Loucy (cell line): ENCODE data around the gene SETD3.

ENCODE experiments used
- H2AFZ ChIP-seq: fragments of 200-600 bp; sonication (generic); 2 replicates; pipeline ENCODE4 v1.6.0; 2016; ENCODE audit warnings: antibody characterized with exemption, mild to moderate bottlenecking, low read length, moderate library complexity
- H3F3A ChIP-seq: fragments of 200-600 bp; 2 replicates; pipeline ENCODE4 v1.6.0; 2016; ENCODE audit warnings: antibody characterized with exemption, low read depth, mild to moderate bottlenecking
- H3K27me3 ChIP-seq: fragments of 200-600 bp; sonication (generic); 2 replicates; pipeline ENCODE4 v1.6.1; 2014; ENCODE audit warnings: low read length, mild to moderate bottlenecking; ENCODE audit not compliant: insufficient read depth, poor library complexity, severe bottlenecking
- H3K36me3 ChIP-seq: fragments of 200-600 bp; sonication (generic); 2 replicates; pipeline ENCODE4 v1.6.1; 2016; ENCODE audit warnings: low read length; ENCODE audit not compliant: insufficient read depth
- H3K4me1 ChIP-seq: fragments of 200-600 bp; sonication (generic); 2 replicates; pipeline ENCODE4 v1.5.1; 2014; ENCODE audit warnings: low read length, mild to moderate bottlenecking; ENCODE audit not compliant: insufficient read depth, poor library complexity, severe bottlenecking
- H3K4me2 ChIP-seq: fragments of 200-600 bp; sonication (generic); 2 replicates; pipeline ENCODE4 v1.6.0; 2014; ENCODE audit warnings: antibody characterized with exemption, low read length, low read depth, mild to moderate bottlenecking; ENCODE audit not compliant: poor library complexity, severe bottlenecking
- H3K4me3 ChIP-seq: fragments of 200-600 bp; sonication (generic); 2 replicates; pipeline ENCODE4 v1.5.1; 2014; ENCODE audit warnings: low read length, mild to moderate bottlenecking, mixed read lengths; ENCODE audit not compliant: poor library complexity, severe bottlenecking
- H3K79me2 ChIP-seq: fragments of 200-600 bp; sonication (generic); 2 replicates; pipeline ENCODE4 v1.6.1; 2014; ENCODE audit warnings: low read length; ENCODE audit not compliant: insufficient read depth
- H3K9ac ChIP-seq: fragments of 200-600 bp; sonication (generic); 2 replicates; pipeline ENCODE4 v1.6.0; 2014; ENCODE audit warnings: mild to moderate bottlenecking, low read depth, low read length, moderate library complexity; ENCODE audit not compliant: poor library complexity, severe bottlenecking
- H3K9me2 ChIP-seq: fragments of 200-600 bp; sonication (generic); replicated peaks from 2 replicates; pipeline ENCODE4 v1.6.1; 2016; ENCODE audit warnings: low read depth, low read length, mixed read lengths
- H3K9me3 ChIP-seq: fragments of 200-600 bp; sonication (generic); 2 replicates; pipeline ENCODE4 v1.6.1; 2014; ENCODE audit warnings: mild to moderate bottlenecking, antibody characterized with exemption, low read length, low read depth; ENCODE audit not compliant: insufficient read depth
- H4K20me1 ChIP-seq: fragments of 200-600 bp; sonication (generic); 2 replicates; pipeline ENCODE4 v1.6.0; 2014; ENCODE audit warnings: antibody characterized with exemption, low read length, mild to moderate bottlenecking; ENCODE audit not compliant: insufficient read depth, poor library complexity, severe bottlenecking
- EZH2phosphoT487 ChIP-seq: fragments of 200-600 bp; IDR thresholded peaks from 2 replicates; pipeline ENCODE4 v1.6.1; 2018; ENCODE audit warnings: antibody characterized with exemption, mild to moderate bottlenecking, moderate library complexity, borderline replicate concordance
- TF ChIP-seq, protein P1 (sequence below): fragments of 200-600 bp; sonication (generic); conservative IDR thresholded peaks from 2 replicates; pipeline ENCODE4 v1.5.1; 2014; ENCODE audit warnings: mild to moderate bottlenecking, antibody characterized with exemption, low read length

Gene SETD3

DNA sequence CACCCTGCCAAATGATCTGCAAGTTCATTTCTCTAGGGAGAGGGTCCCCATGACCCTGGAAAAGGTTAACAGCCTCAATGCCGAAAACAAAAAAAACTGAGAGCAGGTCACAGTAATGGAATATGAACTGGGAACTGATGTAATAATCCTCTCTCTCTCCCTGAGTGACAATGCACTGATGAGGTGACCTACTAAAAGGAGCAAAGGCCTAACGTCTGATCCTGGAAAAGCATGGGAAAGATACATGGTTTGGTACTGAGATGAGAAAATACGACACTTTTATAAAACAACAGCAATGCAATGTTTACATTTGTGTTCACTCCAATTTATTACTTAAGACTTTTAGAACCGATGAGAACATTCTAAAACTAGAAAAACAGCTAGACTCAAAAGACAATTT, 27.7 kb downstream of the SETD3 start:
- no peak overlapping the region for H3K9ac ChIP-seq
- no peak for TF ChIP-seq EZH2phosphoT487
- TF ChIP-seq, protein P1, sequence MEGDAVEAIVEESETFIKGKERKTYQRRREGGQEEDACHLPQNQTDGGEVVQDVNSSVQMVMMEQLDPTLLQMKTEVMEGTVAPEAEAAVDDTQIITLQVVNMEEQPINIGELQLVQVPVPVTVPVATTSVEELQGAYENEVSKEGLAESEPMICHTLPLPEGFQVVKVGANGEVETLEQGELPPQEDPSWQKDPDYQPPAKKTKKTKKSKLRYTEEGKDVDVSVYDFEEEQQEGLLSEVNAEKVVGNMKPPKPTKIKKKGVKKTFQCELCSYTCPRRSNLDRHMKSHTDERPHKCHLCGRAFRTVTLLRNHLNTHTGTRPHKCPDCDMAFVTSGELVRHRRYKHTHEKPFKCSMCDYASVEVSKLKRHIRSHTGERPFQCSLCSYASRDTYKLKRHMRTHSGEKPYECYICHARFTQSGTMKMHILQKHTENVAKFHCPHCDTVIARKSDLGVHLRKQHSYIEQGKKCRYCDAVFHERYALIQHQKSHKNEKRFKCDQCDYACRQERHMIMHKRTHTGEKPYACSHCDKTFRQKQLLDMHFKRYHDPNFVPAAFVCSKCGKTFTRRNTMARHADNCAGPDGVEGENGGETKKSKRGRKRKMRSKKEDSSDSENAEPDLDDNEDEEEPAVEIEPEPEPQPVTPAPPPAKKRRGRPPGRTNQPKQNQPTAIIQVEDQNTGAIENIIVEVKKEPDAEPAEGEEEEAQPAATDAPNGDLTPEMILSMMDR: no peak
- no peaks in the 10 kb centered on the region for H3K9me2 ChIP-seq
- peaks cover 6% of the 10 kb centered on the region; the same call in 1 of the 2 replicates for H3K79me2 ChIP-seq
- no peak overlapping the region for H3K4me3 ChIP-seq
- H3F3A ChIP-seq: no peaks in the 10 kb centered on the region
- no peaks in the 10 kb centered on the region for H3K9me3 ChIP-seq
- H3K4me2 ChIP-seq: no peak overlapping the region
- no peaks in the 10 kb centered on the region for H3K4me1 ChIP-seq
- H2AFZ ChIP-seq: no peak overlapping the region
- peaks cover 97% of the 10 kb centered on the region; the same call in 1 of the 2 replicates for H3K36me3 ChIP-seq
- no peaks in the 10 kb centered on the region for H3K27me3 ChIP-seq
- H4K20me1 ChIP-seq: peaks cover 5% of the 10 kb centered on the region

DNA sequence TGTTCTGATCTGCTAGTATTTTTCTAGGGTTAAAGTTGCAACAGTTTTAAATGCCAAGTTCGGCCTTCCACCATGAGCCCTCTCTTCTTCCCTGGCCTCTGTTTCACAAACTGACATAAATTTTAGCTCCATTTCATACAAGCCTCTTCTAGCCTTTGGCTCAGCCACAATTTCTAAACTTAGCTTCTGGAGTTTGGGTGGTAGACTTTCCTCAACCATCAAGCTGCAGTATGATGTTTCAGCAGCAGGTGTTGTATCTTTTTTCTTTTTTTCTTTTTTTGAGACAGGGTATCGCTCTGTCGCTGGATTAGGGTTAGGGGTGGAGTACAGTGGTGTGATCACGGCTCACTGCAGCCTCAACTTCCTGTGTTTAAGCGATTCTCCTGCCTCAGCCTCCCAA, 29.4 kb downstream of the SETD3 start:
- no peaks in the 10 kb centered on the region for H3K9me3 ChIP-seq
- no peaks in the 10 kb centered on the region for H3K9me2 ChIP-seq
- H3K4me2 ChIP-seq: no peak overlapping the region
- H3F3A ChIP-seq: no peaks in the 10 kb centered on the region
- H2AFZ ChIP-seq: no peak overlapping the region
- peaks cover 96% of the 10 kb centered on the region; the same call in 1 of the 2 replicates for H3K36me3 ChIP-seq
- no peaks in the 10 kb centered on the region for H3K4me1 ChIP-seq
- H3K4me3 ChIP-seq: no peak overlapping the region
- peaks cover 6% of the 10 kb centered on the region; the same call in 1 of the 2 replicates for H3K79me2 ChIP-seq
- no peaks in the 10 kb centered on the region for H3K27me3 ChIP-seq
- TF ChIP-seq, protein P1: no peak
- TF ChIP-seq EZH2phosphoT487: no peak
- H4K20me1 ChIP-seq: peaks cover 5% of the 10 kb centered on the region
- H3K9ac ChIP-seq: no peak overlapping the region

DNA sequence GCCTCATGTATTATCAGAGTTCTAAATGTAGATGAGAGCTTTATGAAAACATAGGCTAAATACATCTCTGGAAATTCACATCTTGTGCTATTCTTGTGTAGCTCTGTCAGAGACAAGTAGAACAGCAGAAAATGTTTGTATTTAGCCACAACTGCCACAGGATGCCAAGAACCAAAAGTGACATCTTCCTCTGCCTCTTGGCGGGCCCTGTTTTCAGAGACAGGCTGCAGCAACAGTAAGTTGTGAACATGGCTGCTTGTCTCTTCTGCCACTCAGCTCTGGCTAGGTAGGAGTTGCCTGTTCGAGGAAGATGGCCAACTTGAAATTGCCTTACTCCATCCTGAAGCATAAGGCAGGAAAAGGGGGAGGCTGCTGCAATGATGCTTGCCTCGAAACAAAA, 30.4 kb downstream of the SETD3 start:
- no peaks in the 10 kb centered on the region for H3F3A ChIP-seq

More for the DNA sequence above, 30.4 kb downstream of the SETD3 start:
- no peaks in the 10 kb centered on the region for H3K4me1 ChIP-seq
- no peak overlapping the region for H3K4me3 ChIP-seq
- no peak overlapping the region for H3K9ac ChIP-seq
- H3K4me2 ChIP-seq: no peak overlapping the region
- peaks cover 5% of the 10 kb centered on the region for H4K20me1 ChIP-seq
- no peaks in the 10 kb centered on the region for H3K27me3 ChIP-seq
- H2AFZ ChIP-seq: no peak overlapping the region
- H3K9me2 ChIP-seq: no peaks in the 10 kb centered on the region
- peaks cover 6% of the 10 kb centered on the region; the same call in 1 of the 2 replicates for H3K79me2 ChIP-seq
- H3K9me3 ChIP-seq: no peaks in the 10 kb centered on the region
- peaks cover 96% of the 10 kb centered on the region; the same call in 1 of the 2 replicates for H3K36me3 ChIP-seq
- TF ChIP-seq EZH2phosphoT487: no peak
- TF ChIP-seq, protein P1: no peak
